Endothelial cell of umbilical vein (primary cell): Measurements from ENCODE around the gene NAA16.
A peak's percentile ranks its signal among the peaks of the same experiment; 100 is the strongest.

Experiments used
- FOS ChIP-seq: IDR thresholded peaks from 2 replicates; pipeline ENCODE4 v1.6.1; 2011; ENCODE audit warnings: mild to moderate bottlenecking, low read length, moderate library complexity, borderline replicate concordance; ENCODE audit not compliant: insufficient read depth
- POLR2A ChIP-seq: IDR thresholded peaks from 2 replicates; pipeline ENCODE4 v1.6.1; 2012; ENCODE audit warnings: low read depth, mild to moderate bottlenecking, control low read depth, low read length
- POLR2AphosphoS5 ChIP-seq: IDR thresholded peaks from 2 replicates; pipeline ENCODE4 v1.6.1; 2012; ENCODE audit warnings: low read depth, mild to moderate bottlenecking, control low read depth, low read length, moderate library complexity; ENCODE audit not compliant: insufficient read depth
- TF ChIP-seq, protein P1 (sequence below), 2 donors: IDR thresholded peaks; 1 replicate in 1 of 2; 2 replicates in 1 of 2; pipeline ENCODE4 v1.5.1; 2011; ENCODE audit warnings: low read length in 2 of 2, mild to moderate bottlenecking in 2 of 2, moderate library complexity in 2 of 2, control low read depth in 1 of 2, inconsistent platforms in 1 of 2, low read depth in 1 of 2; ENCODE audit not compliant: insufficient read depth in 1 of 2; ENCODE audit errors: extremely low read depth in 1 of 2

- TF ChIP-seq, protein P1, sequence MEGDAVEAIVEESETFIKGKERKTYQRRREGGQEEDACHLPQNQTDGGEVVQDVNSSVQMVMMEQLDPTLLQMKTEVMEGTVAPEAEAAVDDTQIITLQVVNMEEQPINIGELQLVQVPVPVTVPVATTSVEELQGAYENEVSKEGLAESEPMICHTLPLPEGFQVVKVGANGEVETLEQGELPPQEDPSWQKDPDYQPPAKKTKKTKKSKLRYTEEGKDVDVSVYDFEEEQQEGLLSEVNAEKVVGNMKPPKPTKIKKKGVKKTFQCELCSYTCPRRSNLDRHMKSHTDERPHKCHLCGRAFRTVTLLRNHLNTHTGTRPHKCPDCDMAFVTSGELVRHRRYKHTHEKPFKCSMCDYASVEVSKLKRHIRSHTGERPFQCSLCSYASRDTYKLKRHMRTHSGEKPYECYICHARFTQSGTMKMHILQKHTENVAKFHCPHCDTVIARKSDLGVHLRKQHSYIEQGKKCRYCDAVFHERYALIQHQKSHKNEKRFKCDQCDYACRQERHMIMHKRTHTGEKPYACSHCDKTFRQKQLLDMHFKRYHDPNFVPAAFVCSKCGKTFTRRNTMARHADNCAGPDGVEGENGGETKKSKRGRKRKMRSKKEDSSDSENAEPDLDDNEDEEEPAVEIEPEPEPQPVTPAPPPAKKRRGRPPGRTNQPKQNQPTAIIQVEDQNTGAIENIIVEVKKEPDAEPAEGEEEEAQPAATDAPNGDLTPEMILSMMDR (IDR thresholded peaks at IDR 0.05; ENCODE audit: extremely low read depth in 1 of 2, insufficient read depth in 1 of 2, low read depth in 1 of 2, low read length in 2 of 2) = peak; percentile 59 to 69
- TF ChIP-seq POLR2AphosphoS5 = no peak
- no peak for TF ChIP-seq POLR2A
- TF ChIP-seq FOS = no peak
These were observed 42.1 kb downstream of the NAA16 start for GRCh38 chr13:41352935-41353840.
